ENCODE results near the gene MEF2A. TPM values are rescaled to one million over a fixed set of nuclear protein-coding genes. Genes with fewer than 3 reads are reported as not detected.
A peak's percentile ranks its signal among the peaks of the same experiment; 100 is the strongest.

Gene MEF2A
- total and polyA plus RNA-seq, 8 donors, result 56.1 to 68.4 (median 63.0) TPM

DNA sequence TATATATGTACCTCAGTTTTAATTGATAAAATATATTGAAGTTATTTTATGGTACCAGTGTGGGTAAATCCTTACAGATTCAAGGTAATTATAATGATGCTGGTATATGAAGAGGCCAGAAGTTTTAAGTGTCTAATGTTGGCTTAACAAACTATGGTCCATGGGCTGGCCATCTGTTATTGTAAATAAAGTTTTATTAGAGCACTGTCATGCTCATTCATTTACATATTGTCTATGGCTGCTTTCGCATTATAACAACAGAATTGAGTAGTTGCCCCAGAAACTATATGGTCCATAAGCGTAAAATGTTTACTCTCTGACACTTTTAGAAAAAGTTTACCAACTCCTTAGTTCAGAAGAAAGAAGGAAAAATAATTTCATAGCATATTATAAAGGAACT lies 67.9 kb downstream of the MEF2A start:
- no peak overlapping the region for H3K27ac ChIP-seq
- peaks cover 6 to 46% of the 10 kb centered on the region in 2 donors for H3K4me1 ChIP-seq
- DNase-seq (no peak), ATAC-seq (no peak)
- H3K27me3 ChIP-seq, result no peaks in the 10 kb centered on the region
- H3K36me3 ChIP-seq, result peaks cover 0 to 20% of the 10 kb centered on the region in 2 donors
- TF ChIP-seq, protein P1, sequence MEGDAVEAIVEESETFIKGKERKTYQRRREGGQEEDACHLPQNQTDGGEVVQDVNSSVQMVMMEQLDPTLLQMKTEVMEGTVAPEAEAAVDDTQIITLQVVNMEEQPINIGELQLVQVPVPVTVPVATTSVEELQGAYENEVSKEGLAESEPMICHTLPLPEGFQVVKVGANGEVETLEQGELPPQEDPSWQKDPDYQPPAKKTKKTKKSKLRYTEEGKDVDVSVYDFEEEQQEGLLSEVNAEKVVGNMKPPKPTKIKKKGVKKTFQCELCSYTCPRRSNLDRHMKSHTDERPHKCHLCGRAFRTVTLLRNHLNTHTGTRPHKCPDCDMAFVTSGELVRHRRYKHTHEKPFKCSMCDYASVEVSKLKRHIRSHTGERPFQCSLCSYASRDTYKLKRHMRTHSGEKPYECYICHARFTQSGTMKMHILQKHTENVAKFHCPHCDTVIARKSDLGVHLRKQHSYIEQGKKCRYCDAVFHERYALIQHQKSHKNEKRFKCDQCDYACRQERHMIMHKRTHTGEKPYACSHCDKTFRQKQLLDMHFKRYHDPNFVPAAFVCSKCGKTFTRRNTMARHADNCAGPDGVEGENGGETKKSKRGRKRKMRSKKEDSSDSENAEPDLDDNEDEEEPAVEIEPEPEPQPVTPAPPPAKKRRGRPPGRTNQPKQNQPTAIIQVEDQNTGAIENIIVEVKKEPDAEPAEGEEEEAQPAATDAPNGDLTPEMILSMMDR (IDR thresholded peaks at IDR 0.05), result no peak
- intact Hi-C loops (cut with DNase I), result no loop called here
- no peak overlapping the region for H3K4me3 ChIP-seq
- H3K9me3 ChIP-seq, result peaks cover 0 to 6% of the 10 kb centered on the region in 2 donors

DNA sequence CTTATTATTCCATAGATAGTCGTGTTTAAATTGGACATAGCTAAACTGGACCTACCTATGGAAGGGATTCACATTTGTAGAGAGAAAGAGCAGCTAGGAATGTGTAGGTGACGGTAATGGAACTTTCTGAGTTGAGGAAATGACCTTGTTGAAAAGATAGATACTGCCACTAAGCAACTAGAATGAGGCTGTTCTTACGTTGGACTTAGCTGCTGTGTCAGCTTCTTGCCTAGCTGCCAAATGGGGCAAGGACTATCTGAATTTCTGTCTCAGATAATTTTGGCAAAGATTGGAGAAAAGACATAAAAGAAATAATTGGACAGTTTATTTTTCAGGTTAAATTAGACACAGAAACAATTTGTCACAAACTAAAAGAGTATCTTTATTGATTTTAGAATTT lies 68.8 kb downstream of the MEF2A start:
- H3K27ac ChIP-seq, result peak overlapping the region in 1 of 2 donors; percentile 1
- TF ChIP-seq, protein P1 (IDR thresholded peaks at IDR 0.05), result no peak
- ATAC-seq (no peak), DNase-seq (no peak)
- no peak overlapping the region for H3K4me3 ChIP-seq
- H3K9me3 ChIP-seq, result peaks cover 0 to 6% of the 10 kb centered on the region in 2 donors
- peaks cover 0 to 20% of the 10 kb centered on the region in 2 donors for H3K36me3 ChIP-seq
- peaks cover 6 to 37% of the 10 kb centered on the region in 2 donors for H3K4me1 ChIP-seq
- no peaks in the 10 kb centered on the region for H3K27me3 ChIP-seq
- intact Hi-C loops (cut with DNase I), result no loop called here

DNA sequence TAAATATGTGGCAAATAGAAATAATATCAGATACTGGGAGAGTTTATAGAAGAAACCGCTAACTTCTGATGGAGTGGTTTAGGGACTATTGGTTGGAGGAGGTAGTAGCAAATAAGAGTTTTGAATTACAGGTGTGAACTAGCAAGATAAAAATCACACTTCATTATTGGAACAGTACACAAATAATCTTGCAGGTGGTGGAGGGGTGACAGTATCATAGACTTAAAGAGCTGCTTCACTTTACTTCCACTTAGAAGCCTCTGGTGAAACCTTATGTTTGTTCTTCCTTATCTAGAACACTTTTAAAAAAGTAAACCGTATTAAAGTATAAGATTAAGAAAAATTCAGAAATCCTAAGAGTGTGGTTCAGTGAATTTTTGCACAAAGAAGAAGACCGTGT lies 69.4 kb downstream of the MEF2A start:
- DNase-seq, result no peak
- Histone ChIP-seq H3K4me3 (no peak overlapping the region), H3K36me3 (peaks cover 0 to 20% of the 10 kb centered on the region in 2 donors), H3K4me1 (peaks cover 6 to 32% of the 10 kb centered on the region in 2 donors), H3K27me3 (no peaks in the 10 kb centered on the region), H3K27ac (peak overlapping the region in 1 of 2 donors; percentile 1), H3K9me3 (peaks cover 0 to 6% of the 10 kb centered on the region in 2 donors)
- TF ChIP-seq, protein P1 (IDR thresholded peaks at IDR 0.05), result no peak
- ATAC-seq, result peak; percentile 74
- intact Hi-C loops (cut with DNase I), result no loop called here

DNA sequence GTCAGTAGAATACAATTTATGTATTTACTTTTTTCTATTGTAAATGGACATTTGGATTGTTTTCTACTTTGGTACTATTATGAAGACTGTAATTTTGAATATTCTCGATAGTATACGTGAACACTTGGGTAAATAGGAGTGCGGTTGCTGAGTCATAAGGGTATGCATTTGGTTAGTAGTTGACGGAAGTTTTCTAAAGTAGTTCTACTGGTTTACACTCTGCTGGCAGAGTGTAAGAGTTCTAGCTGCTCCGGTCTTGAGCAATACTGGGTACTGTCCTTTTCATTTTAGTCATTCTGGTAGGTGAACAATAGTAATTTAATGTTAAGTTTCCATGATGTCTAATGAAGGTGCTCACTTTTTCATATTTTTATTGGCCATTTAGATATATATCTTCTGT lies 70.0 kb downstream of the MEF2A start:
- ATAC-seq (peak; percentile 79), DNase-seq (no peak)
- Histone ChIP-seq H3K27ac (no peak overlapping the region), H3K27me3 (no peaks in the 10 kb centered on the region), H3K4me3 (no peak overlapping the region), H3K4me1 (peaks cover 6 to 26% of the 10 kb centered on the region in 2 donors), H3K9me3 (peaks cover 0 to 6% of the 10 kb centered on the region in 2 donors), H3K36me3 (peaks cover 0 to 20% of the 10 kb centered on the region in 2 donors)
- TF ChIP-seq, protein P1 (IDR thresholded peaks at IDR 0.05), result no peak
- intact Hi-C loops (cut with DNase I), result no loop called here

DNA sequence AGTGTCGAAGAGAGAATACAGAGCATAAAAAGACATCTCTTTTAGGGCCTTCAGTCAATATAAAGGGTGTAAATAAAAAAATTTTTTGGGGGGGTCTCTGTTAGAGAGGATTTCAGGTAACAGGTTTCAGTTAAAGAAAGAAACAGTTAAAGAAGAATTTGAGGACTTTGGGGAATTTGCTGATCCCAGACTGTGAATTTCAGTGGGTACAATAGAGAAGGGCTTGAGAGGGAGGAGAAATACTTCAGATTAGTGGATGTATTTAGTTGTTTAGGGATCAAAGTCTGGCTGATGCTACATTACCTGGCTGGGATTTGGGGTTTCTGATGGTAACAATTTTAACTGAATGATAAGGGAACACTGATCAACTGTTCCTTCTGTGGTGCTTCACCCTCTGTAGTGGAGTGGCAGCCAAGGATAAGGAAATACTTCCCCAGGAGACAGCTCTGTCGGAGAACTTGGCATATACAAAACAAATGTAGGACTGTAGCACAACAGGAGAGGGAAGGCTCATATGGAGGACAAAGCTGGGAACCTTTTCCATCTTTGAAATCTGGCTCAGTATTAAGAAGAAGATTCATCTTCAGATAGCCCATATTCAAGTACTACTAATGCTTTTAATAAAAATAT lies 79.2 kb downstream of the MEF2A start:
- peaks cover 0 to 23% of the 10 kb centered on the region in 2 donors for H3K36me3 ChIP-seq
- H3K27me3 ChIP-seq, result no peaks in the 10 kb centered on the region
- no peak overlapping the region for H3K27ac ChIP-seq
- intact Hi-C loops (cut with DNase I), result no loop called here
- DNase-seq, result no peak
- H3K4me1 ChIP-seq, result no peaks in the 10 kb centered on the region
- peaks cover 0 to 6% of the 10 kb centered on the region in 2 donors for H3K9me3 ChIP-seq
- ATAC-seq, result no peak
- H3K4me3 ChIP-seq, result no peak overlapping the region
- TF ChIP-seq, protein P1 (IDR thresholded peaks at IDR 0.05), result no peak
